T-helper 2 cell treated with Interferon-gamma antibody and Interleukin-4, amounts not matched to agents 5 μg/mL and 100 μg/mL, for 36 hours (primary cell): ENCODE results near the gene MAPKAP1.
"Not testable (repeated sequence)": the region's sequence is repeated elsewhere in the genome, so short reads cannot be mapped to it uniquely, and the experiment has no call there.

Source experiments
- DNase-seq: peaks from one replicate; pipeline ENCODE4 v3.0.0; 2021; ENCODE audit warnings: low spot score
- H3K27ac Mint-ChIP-seq: one replicate; pipeline ENCODE4 v1.8.0; 2021; ENCODE audit warnings: mild to moderate bottlenecking, mixed read lengths
- H3K27me3 Mint-ChIP-seq: one replicate; pipeline ENCODE4 v1.8.0; 2021; ENCODE audit warnings: low read depth, mixed read lengths
- H3K36me3 Mint-ChIP-seq: one replicate; pipeline ENCODE4 v1.8.0; 2021; ENCODE audit warnings: low read depth, mixed read lengths
- H3K4me1 Mint-ChIP-seq: one replicate; pipeline ENCODE4 v1.8.0; 2021; ENCODE audit warnings: low read depth, mixed read lengths
- H3K4me3 Mint-ChIP-seq: one replicate; pipeline ENCODE4 v1.8.0; 2022; ENCODE audit warnings: mild to moderate bottlenecking, moderate library complexity, mixed read lengths
- H3K9me3 Mint-ChIP-seq: one replicate; pipeline ENCODE4 v1.8.0; 2021; ENCODE audit warnings: mixed read lengths

The MAPKAP1 gene

DNA sequence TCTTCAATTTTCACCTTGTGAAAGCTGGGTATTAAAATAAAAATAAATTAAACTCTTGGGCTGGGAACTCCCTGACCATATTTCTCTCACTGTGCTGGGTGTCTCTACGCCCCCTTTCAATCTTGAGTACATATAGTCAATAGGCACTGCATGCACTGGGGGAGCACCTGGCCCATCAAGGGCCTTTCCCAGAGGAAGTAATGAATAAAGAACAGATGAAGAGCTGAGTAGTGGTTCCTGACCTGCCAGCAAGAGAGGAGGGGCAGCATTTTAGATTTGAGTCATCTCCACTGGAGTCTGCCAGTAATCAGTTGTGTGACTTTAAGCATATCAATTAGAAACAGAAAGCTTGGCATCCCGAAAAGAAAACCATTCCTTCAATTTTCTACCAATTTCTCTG lies 6.2 kb downstream of the MAPKAP1 start:
- H3K9me3 Mint-ChIP-seq = no peaks in the 10 kb centered on the region
- H3K4me1 Mint-ChIP-seq = peaks cover 21% of the 10 kb centered on the region
- peaks cover 2% of the 10 kb centered on the region for H3K36me3 Mint-ChIP-seq
- H3K27ac Mint-ChIP-seq = no peak overlapping the region
- no peaks in the 10 kb centered on the region for H3K27me3 Mint-ChIP-seq
- DNase-seq = peak; percentile 49
- H3K4me3 Mint-ChIP-seq = no peak overlapping the region

DNA sequence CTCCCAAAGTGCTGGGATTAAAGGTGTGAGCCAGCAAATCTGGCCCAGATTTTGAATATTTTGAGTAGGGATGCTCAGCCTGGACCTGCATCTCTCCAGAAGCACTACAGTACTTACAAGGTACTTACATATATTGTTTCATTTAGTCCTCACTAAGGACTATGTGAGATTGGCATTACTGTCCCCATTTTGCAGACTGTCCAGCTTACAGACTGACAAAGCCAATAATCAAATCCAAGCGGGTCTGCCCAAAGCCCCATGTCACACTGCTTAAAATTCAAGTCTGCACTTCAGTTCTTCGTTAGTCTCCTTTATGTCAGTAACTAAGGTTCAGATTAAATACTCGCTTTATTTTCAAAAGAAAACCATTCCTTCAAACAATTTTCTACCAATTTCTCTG lies 7.1 kb downstream of the MAPKAP1 start:
- DNase-seq = no peak
- peaks cover 13% of the 10 kb centered on the region for H3K4me1 Mint-ChIP-seq
- H3K27me3 Mint-ChIP-seq = no peaks in the 10 kb centered on the region
- peaks cover 2% of the 10 kb centered on the region for H3K36me3 Mint-ChIP-seq
- H3K9me3 Mint-ChIP-seq = no peaks in the 10 kb centered on the region
- no peak overlapping the region for H3K4me3 Mint-ChIP-seq
- no peak overlapping the region for H3K27ac Mint-ChIP-seq

DNA sequence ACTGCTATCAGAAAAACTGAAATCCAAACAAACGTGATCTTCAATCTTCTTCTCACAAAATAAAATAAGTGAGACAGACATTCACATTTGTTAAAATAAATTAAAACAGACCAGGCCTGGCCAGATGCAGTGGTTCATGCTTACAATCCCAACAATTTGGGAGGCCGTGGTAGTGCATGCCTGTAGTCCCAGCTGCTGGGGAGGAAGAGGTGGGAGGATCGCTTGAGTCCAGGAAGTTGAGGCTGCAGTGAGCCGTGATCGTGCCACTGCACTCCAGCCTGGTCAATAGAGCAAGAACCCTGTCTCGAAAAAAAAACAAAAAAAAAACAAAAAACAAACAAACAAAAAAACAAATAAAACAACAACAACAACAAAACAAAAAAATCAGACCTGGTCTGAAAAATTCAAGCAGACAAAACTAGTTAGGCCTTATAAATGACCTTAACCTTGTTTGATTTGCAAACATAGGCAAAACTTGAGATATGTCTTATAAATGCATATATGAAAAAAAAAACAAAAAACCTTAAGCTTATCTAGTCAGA lies 10.8 kb downstream of the MAPKAP1 start:
- no peak overlapping the region for H3K27ac Mint-ChIP-seq
- H3K4me1 Mint-ChIP-seq = peaks cover 8% of the 10 kb centered on the region
- H3K9me3 Mint-ChIP-seq = no peaks in the 10 kb centered on the region

DNA sequence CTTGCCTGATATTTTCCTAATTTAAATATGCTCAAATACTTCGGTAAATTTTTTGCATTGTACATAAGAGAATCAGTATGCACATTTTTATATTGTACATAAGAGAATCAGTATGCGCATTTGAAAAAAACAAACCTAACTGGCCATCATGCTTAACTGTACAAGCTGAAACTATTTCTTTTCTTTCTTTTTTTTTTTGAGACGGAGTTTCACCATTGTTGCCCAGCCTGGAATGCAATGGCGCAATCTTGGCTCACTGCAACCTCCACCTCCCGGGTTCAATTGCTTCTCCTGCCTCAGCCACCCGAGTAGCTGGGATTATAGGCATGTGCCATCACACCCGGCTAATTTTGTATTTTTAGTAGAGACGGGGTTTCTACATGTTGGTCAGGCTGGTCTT lies 11.5 kb downstream of the MAPKAP1 start:
- DNase-seq, H3K4me3 Mint-ChIP-seq, H3K27me3 Mint-ChIP-seq, H3K36me3 Mint-ChIP-seq, H3K27ac Mint-ChIP-seq, H3K9me3 Mint-ChIP-seq, H3K4me1 Mint-ChIP-seq: not testable (repeated sequence)

More for the DNA sequence above, 10.8 kb downstream of the MAPKAP1 start:
- DNase-seq = no peak
- no peak overlapping the region for H3K4me3 Mint-ChIP-seq
- peaks cover 5% of the 10 kb centered on the region for H3K36me3 Mint-ChIP-seq
- H3K27me3 Mint-ChIP-seq = no peaks in the 10 kb centered on the region

DNA sequence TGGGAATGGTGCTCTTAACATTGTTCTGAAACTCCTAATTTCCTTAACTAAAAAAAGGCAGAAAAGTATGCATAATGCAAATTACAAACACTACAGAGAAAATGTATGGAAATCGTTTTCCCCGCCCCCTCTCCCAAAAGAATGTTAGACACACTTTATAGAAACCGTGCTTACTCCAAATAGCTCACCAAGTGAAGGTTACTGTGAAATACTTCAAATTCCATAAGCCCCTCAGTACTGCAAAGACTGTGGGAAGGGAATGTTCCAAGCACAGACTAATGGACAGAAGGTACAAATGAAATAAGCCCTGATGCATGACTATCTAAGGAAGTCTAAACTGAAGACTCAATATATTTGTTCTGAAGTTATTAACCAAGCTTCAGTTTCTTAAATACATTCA lies 12.5 kb downstream of the MAPKAP1 start:
- H3K4me1 Mint-ChIP-seq = peaks cover 4% of the 10 kb centered on the region
- peaks cover 5% of the 10 kb centered on the region for H3K36me3 Mint-ChIP-seq
- DNase-seq = no peak
- H3K9me3 Mint-ChIP-seq = no peaks in the 10 kb centered on the region
- no peak overlapping the region for H3K4me3 Mint-ChIP-seq
- H3K27ac Mint-ChIP-seq = no peak overlapping the region
- H3K27me3 Mint-ChIP-seq = no peaks in the 10 kb centered on the region

DNA sequence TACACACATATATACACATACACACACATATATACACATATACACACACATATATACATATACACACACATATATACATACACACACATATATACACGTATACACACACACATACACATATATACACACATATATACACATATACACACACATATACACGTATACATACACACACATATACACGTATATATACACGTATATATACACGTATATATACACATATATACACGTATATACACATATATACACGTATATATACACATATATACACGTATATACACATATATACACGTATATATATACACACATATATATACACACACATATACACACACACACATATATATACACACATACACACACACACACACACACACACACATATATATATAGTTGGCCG lies 13.5 kb downstream of the MAPKAP1 start:
- H3K36me3 Mint-ChIP-seq, H3K4me3 Mint-ChIP-seq, H3K9me3 Mint-ChIP-seq, DNase-seq, H3K4me1 Mint-ChIP-seq, H3K27me3 Mint-ChIP-seq, H3K27ac Mint-ChIP-seq: not testable (repeated sequence)

DNA sequence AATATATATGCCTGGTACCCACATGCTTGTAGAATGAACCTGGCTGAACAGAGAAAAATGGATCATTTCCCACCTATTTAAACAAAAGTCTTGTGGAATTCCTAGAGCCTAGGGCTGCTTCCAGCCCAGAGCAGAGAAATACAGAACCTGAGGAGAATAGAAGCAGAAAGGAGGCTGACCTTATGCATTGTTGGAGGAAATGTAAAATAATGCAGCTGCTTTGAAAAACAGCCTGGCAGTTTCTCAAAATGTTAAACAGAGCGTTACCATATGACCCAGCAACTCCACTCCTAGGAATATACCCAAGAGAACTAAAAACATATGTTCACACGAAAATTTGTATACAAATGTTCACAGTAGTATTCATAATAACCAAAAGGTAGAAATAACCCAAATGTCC lies 15.1 kb downstream of the MAPKAP1 start:
- H3K27ac Mint-ChIP-seq = no peak overlapping the region
- H3K9me3 Mint-ChIP-seq = no peaks in the 10 kb centered on the region
- H3K4me3 Mint-ChIP-seq = no peak overlapping the region
- H3K27me3 Mint-ChIP-seq = no peaks in the 10 kb centered on the region
- peaks cover 1% of the 10 kb centered on the region for H3K4me1 Mint-ChIP-seq
- peaks cover 5% of the 10 kb centered on the region for H3K36me3 Mint-ChIP-seq
- no peak for DNase-seq

DNA sequence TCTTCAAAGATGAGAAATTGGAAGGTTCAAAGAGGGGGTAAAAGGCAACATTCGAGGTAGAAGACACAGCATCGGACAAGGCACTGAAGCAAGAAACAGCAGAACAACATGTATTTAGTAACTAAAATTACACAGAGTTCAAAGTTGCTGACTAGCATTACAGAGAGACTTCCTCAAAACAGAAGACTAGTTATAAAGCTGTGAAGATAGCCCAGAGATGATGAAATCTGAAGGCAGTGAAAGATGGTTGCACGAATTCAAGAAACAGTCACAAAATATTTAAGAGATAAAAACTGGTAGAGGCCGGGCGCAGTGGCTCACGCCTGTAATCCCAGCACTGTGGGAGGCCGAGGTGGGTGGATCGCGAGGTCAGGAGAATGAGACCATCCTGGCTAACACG lies 16.3 kb downstream of the MAPKAP1 start:
- H3K27me3 Mint-ChIP-seq = no peaks in the 10 kb centered on the region
- H3K4me3 Mint-ChIP-seq = no peak overlapping the region
- H3K36me3 Mint-ChIP-seq = peaks cover 5% of the 10 kb centered on the region
- no peak overlapping the region for H3K27ac Mint-ChIP-seq
- no peaks in the 10 kb centered on the region for H3K9me3 Mint-ChIP-seq
- no peak for DNase-seq
- peaks cover 1% of the 10 kb centered on the region for H3K4me1 Mint-ChIP-seq

DNA sequence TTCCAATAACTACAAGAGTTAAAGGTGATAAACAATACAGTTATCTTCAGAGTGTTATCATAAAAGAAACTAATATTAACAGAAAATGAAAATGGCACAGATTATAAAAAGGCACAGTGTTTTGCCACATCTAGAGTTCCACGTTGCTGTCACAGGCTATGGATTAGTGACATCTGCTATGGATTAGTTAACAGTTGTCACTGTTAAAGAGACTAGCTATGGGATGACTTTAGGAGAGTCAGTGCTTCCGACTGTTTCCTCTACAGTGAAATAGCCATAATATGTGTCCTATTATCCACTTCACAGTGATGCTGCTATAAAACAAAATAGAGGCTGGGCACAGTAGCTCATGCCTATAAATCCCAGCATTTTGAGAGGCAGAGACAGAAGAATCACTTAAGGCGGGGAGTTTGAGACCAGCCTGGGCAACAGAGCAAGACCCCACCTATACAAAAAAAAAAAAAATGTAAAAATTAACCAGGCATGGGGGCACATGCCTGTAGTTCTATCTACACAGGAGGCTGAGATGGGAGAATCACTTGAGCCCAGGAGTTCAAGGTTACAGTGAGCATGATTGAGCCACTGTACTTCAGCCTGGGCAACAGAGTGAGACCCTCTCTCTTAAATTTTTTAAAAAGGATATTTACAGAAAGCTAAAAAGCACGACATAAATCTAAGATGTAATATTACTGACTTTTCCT lies 19.7 kb downstream of the MAPKAP1 start:
- peaks cover 6% of the 10 kb centered on the region for H3K36me3 Mint-ChIP-seq
- H3K4me1 Mint-ChIP-seq = no peaks in the 10 kb centered on the region
- H3K27me3 Mint-ChIP-seq = no peaks in the 10 kb centered on the region
- H3K9me3 Mint-ChIP-seq = no peaks in the 10 kb centered on the region
- no peak overlapping the region for H3K27ac Mint-ChIP-seq
- H3K4me3 Mint-ChIP-seq = no peak overlapping the region
- DNase-seq = no peak

DNA sequence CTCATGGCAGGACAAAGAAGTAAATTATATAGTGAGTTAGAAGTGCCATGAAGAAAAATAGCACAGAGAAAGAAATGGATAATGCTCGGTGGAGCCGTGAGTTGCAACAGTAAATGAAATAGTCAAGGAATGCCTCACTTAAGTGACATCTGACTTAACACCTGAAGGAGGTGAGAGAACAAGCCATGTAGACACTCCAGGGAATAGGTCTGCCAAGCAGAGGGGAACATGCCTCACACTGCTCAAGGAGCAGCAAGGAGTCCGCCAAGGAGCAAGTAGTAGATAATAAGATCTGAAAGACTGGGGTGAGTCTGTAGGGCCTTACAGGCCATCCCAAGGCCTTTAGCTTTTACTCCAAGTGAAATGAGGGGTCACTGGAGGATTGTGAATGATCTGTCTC lies 21.8 kb downstream of the MAPKAP1 start:
- H3K36me3 Mint-ChIP-seq = peaks cover 6% of the 10 kb centered on the region
- no peaks in the 10 kb centered on the region for H3K27me3 Mint-ChIP-seq
- DNase-seq = no peak
- no peaks in the 10 kb centered on the region for H3K4me1 Mint-ChIP-seq
- no peak overlapping the region for H3K27ac Mint-ChIP-seq
- no peaks in the 10 kb centered on the region for H3K9me3 Mint-ChIP-seq
- no peak overlapping the region for H3K4me3 Mint-ChIP-seq

DNA sequence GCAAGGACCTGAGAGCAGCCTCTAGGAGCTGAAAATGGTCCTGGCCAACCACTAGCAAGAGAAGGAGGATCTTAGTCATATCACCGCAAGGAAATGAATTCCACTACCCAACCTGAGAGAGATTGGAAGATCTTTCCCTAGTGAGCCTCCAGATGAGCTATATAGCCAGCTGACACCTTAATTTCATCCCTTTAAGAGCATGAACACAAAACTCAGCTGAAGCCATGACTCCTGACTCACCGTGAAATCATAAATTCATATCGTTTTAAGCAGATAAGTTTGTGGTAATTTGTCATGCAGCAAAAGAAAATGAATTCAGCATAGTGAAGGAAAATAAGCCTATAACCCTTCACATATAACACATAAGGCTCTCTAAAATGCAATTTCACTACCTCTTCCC lies 23.5 kb downstream of the MAPKAP1 start:
- DNase-seq = no peak
- Mint-ChIP-seq H3K27me3 (no peaks in the 10 kb centered on the region), H3K36me3 (peaks cover 6% of the 10 kb centered on the region), H3K27ac (no peak overlapping the region), H3K4me1 (no peaks in the 10 kb centered on the region), H3K4me3 (no peak overlapping the region), H3K9me3 (no peaks in the 10 kb centered on the region)

DNA sequence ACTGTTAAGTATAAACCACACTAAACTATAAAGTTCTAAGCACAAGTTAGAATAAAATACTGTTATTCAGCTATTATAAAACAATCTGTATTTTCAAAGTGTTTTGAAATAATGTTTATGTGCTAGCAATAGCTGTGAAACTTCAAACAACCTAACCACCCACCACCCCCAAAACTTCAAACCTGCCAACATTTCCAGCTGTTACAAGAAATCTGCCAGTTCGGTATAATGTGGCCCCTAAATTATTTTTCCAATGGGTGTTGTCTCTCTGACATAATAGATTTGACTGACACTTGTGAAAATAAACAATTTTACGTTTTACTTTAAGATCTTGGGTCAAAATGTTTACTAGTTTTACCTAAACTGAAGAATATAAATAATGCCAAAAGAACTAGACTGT lies 24.7 kb downstream of the MAPKAP1 start:
- Mint-ChIP-seq H3K4me1 (no peaks in the 10 kb centered on the region), H3K36me3 (peaks cover 6% of the 10 kb centered on the region), H3K27ac (no peak overlapping the region), H3K9me3 (no peaks in the 10 kb centered on the region), H3K27me3 (no peaks in the 10 kb centered on the region), H3K4me3 (no peak overlapping the region)
- DNase-seq = no peak

DNA sequence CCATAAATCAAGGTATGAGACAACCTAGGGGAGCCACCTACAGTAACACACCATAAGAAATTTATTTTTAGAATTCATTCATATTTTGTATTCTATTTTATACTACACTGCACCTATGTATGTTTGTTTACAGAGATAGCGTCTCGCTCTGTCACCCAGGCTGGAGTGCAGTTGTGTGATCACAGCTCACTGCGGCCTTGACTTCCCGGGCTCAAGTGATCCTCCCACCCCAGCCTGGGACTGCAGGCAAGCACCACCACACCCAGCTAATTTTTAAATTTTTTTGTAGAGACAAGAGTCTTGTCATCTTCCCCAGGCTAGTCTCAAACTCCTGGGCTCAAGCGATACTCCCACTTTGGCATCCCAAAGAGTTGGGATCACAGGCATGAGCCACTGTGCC lies 25.4 kb downstream of the MAPKAP1 start:
- Mint-ChIP-seq H3K4me1 (no peaks in the 10 kb centered on the region), H3K36me3 (peaks cover 6% of the 10 kb centered on the region), H3K27ac (no peak overlapping the region), H3K27me3 (no peaks in the 10 kb centered on the region), H3K4me3 (no peak overlapping the region), H3K9me3 (no peaks in the 10 kb centered on the region)
- DNase-seq = no peak

DNA sequence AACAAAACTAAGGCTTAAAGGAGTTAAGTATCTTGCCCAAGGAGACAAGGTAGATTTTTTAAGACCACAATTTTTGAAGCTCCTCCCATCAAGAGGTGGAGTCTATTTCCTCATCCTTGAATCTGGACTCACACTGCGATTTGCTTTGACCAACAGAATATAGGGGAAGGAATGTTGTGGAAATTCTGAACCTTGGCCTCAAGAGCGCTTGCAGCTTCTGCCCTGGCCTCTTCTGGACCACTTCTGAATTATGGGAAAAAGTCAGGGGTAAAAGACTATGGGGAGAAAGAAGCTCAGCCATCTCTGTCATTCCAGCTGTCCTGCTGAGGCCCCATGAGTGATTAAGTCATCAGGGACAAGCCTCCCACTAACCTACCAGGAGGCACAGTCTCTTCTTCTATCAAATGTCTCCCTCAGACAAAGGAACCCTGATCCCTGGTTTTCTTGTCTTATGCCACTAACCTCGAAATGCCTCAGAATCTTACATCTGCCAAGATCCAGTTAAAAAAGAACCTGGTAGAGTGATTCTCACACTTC lies 25.9 kb downstream of the MAPKAP1 start:
- H3K4me1 Mint-ChIP-seq = no peaks in the 10 kb centered on the region
- no peaks in the 10 kb centered on the region for H3K9me3 Mint-ChIP-seq
- H3K36me3 Mint-ChIP-seq = peaks cover 6% of the 10 kb centered on the region
- DNase-seq = no peak
- H3K4me3 Mint-ChIP-seq = no peak overlapping the region
- no peak overlapping the region for H3K27ac Mint-ChIP-seq
- H3K27me3 Mint-ChIP-seq = no peaks in the 10 kb centered on the region

DNA sequence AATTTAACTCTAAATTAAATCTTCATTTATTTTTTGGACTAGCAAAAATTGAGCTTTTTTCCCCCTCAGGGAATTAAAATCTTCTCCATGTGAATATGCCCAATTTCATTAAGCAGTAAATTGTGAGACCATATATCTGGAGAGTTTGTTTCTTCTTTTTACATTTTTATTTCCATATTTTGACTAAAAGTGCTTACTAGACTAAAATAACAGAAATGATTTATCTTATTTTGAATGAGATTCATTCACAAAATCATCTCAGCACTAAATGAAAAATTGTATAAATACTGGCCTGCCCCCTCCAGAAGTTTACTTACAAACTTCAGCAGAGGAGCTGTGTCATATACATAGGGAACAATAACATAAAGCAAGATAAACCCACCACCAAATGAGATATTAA lies 26.6 kb downstream of the MAPKAP1 start:
- Mint-ChIP-seq H3K27ac (no peak overlapping the region), H3K4me1 (peaks cover 1% of the 10 kb centered on the region)

More for the DNA sequence above, 26.6 kb downstream of the MAPKAP1 start:
- Mint-ChIP-seq H3K9me3 (no peaks in the 10 kb centered on the region), H3K27me3 (no peaks in the 10 kb centered on the region), H3K4me3 (no peak overlapping the region), H3K36me3 (peaks cover 6% of the 10 kb centered on the region)
- no peak for DNase-seq
